Karpas-422 (cell line): ENCODE data around the gene COPS8. TPM values are rescaled to one million over a fixed set of nuclear protein-coding genes. Genes with fewer than 3 reads are reported as not detected.
A peak's percentile ranks its signal among the peaks of the same experiment; 100 is the strongest.

Experiments used
- DNase-seq: peaks from one replicate; pipeline ENCODE4 v3.0.0-alpha.2; 2015
- H2AFZ ChIP-seq: fragments of 200-600 bp; sonication (generic); 2 replicates; pipeline ENCODE4 v1.6.1; 2014; ENCODE audit warnings: antibody characterized with exemption, low read length, mixed read lengths
- H3K27ac ChIP-seq: fragments of 200-600 bp; sonication (generic); 2 replicates; pipeline ENCODE4 v1.5.1; 2014; ENCODE audit warnings: mild to moderate bottlenecking, low read length, moderate library complexity
- H3K27me3 ChIP-seq: fragments of 200-600 bp; sonication (generic); 2 replicates; pipeline ENCODE4 v1.6.1; 2014; ENCODE audit warnings: low read length, mixed read lengths
- H3K36me3 ChIP-seq: fragments of 200-600 bp; sonication (generic); 2 replicates; pipeline ENCODE4 v1.6.1; 2014; ENCODE audit warnings: low read length, mixed read lengths; ENCODE audit not compliant: insufficient read depth
- H3K4me1 ChIP-seq: fragments of 200-600 bp; sonication (generic); 2 replicates; pipeline ENCODE4 v1.6.1; 2014; ENCODE audit warnings: mild to moderate bottlenecking, low read length, mixed read lengths
- H3K4me2 ChIP-seq: fragments of 200-600 bp; sonication (generic); 2 replicates; pipeline ENCODE4 v1.6.1; 2014; ENCODE audit warnings: low read length, low read depth, mild to moderate bottlenecking; ENCODE audit not compliant: poor library complexity, severe bottlenecking
- H3K4me3 ChIP-seq: fragments of 200-600 bp; sonication (generic); 2 replicates; pipeline ENCODE4 v1.5.1; 2014; ENCODE audit warnings: mild to moderate bottlenecking, antibody characterized with exemption, low read length, mixed read lengths
- H3K79me2 ChIP-seq: fragments of 200-600 bp; sonication (generic); 2 replicates; pipeline ENCODE4 v1.6.1; 2014; ENCODE audit warnings: mild to moderate bottlenecking, low read length, mixed read lengths
- H3K9ac ChIP-seq: fragments of 200-600 bp; sonication (generic); 2 replicates; pipeline ENCODE4 v1.6.0; 2014; ENCODE audit warnings: low read length
- H3K9me2 ChIP-seq: fragments of 200-600 bp; sonication (generic), shearing (Covaris generic); replicated peaks from 2 replicates; pipeline ENCODE4 v1.6.0; 2014; ENCODE audit warnings: mild to moderate bottlenecking, low read length, moderate library complexity; ENCODE audit not compliant: insufficient read depth
- H3K9me3 ChIP-seq: fragments of 300-700, 200-600 bp; sonication (generic); 2 replicates; pipeline ENCODE4 v1.6.1; 2014; ENCODE audit warnings: low read length, mixed read lengths
- H4K20me1 ChIP-seq: fragments of 200-600 bp; sonication (generic); 2 replicates; pipeline ENCODE4 v1.6.1; 2014; ENCODE audit warnings: mild to moderate bottlenecking, antibody characterized with exemption, low read length, low read depth; ENCODE audit not compliant: insufficient read depth
- total RNA-seq: library from RNA; depleted of rRNA; stranded (reverse); fragments of >200 nt; shearing (Covaris generic); gene quantifications from 2 replicates; pipeline ENCODE4 v1.2.3, GENCODE V29; 2014; ENCODE audit warnings: low replicate concordance

COPS8 gene
- total RNA-seq, 1 experiment from 2014 or later, result 105 TPM

DNA sequence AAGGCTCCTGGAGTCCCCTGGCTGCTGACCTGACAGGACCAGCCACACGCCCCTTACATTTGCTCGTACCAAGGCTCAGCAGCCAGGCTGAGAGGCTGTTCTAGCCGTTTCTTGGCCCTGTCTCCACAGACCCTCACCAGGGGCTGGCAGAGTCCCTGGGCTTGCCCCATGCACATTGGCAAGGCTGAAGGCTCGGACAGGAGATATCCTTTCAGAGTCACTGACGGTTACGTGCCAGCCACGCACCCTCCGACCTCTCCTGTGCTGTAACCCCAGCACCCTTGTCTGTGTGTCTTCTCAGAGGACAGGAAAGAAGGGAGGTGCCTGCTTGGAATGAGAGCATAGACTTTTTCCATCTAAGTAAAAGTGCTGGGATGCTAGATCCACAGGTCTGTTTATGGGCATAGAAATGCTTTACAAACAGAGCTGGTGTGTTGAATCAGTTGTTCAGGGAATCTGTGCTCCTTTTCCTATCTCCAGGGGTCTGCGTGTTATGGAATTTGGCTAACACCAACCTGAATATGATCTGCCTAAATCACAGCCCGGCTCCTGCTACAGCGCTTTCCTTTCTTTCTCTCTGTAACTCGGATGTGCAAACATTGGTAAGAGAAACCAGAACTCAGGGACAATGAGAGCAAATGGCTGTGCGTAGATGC lies 41.0 kb downstream of the COPS8 start:
- Histone ChIP-seq H3K4me2 (no peak overlapping the region), H2AFZ (no peak overlapping the region), H3K4me1 (no peaks in the 10 kb centered on the region), H3K79me2 (no peaks in the 10 kb centered on the region), H3K9me2 (no peaks in the 10 kb centered on the region), H3K4me3 (no peak overlapping the region), H3K9ac (no peak overlapping the region), H4K20me1 (no peaks in the 10 kb centered on the region), H3K9me3 (no peaks in the 10 kb centered on the region; the same call in 1 of the 2 replicates), H3K27me3 (no peaks in the 10 kb centered on the region), H3K27ac (no peak overlapping the region), H3K36me3 (no peaks in the 10 kb centered on the region)
- DNase-seq, result no peak

- Histone ChIP-seq H2AFZ (no peak overlapping the region), H3K36me3 (no peaks in the 10 kb centered on the region), H3K4me2 (no peak overlapping the region), H3K27me3 (no peaks in the 10 kb centered on the region), H3K4me1 (no peaks in the 10 kb centered on the region), H3K9me2 (no peaks in the 10 kb centered on the region), H3K9me3 (no peaks in the 10 kb centered on the region; the same call in 1 of the 2 replicates), H3K4me3 (no peak overlapping the region), H3K9ac (no peak overlapping the region), H3K27ac (no peak overlapping the region), H4K20me1 (no peaks in the 10 kb centered on the region), H3K79me2 (no peaks in the 10 kb centered on the region)
- no peak for DNase-seq
Observed at GRCh38 chr2:237128026-237128703, 42.5 kb downstream of the COPS8 start.

DNA sequence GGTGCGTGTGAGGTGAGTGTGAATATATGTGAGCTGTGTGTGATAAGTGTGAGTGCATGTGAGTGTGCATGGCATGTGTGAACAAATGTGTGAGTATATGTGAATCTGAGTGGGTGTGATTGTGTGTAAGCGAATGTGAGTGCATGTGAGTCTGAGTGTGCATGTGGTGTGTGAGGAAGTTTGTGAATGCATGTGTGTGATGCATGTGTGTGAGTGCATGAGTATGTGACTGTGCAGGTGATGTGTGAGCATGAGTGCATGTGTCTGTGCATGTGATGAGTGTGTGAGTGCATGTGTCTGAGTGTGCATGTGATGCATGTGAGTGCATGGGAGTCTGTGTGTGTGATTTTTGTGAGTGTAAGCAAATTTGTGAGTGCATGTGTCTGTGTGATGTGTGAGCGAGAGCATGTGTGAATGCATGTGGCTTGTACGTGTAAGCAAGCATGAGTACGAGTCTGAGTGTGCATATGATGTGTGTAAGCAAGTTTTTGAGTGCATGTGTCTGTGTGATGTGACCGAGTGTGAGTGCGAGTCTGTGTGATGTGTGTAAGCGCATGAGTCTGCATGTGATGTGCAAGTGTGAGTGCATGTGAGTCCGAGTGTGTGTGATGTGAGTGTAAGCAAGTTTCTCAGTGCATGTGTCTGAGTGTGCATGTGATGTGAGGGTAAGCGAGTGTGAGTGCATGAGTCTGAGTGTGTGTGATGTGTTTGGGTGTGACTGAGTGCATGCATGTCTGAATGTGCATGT lies 43.3 kb downstream of the COPS8 start:
- no peak overlapping the region for H3K4me2 ChIP-seq
- no peaks in the 10 kb centered on the region for H3K36me3 ChIP-seq
- H4K20me1 ChIP-seq, result no peaks in the 10 kb centered on the region
- no peaks in the 10 kb centered on the region; the same call in 1 of the 2 replicates for H3K9me3 ChIP-seq
- H3K4me3 ChIP-seq, result no peak overlapping the region
- no peak overlapping the region for H3K9ac ChIP-seq
- H3K27me3 ChIP-seq, result no peaks in the 10 kb centered on the region
- no peaks in the 10 kb centered on the region for H3K9me2 ChIP-seq
- H3K79me2 ChIP-seq, result no peaks in the 10 kb centered on the region
- H3K27ac ChIP-seq, result no peak overlapping the region
- no peaks in the 10 kb centered on the region for H3K4me1 ChIP-seq
- DNase-seq, result no peak
- no peak overlapping the region for H2AFZ ChIP-seq

DNA sequence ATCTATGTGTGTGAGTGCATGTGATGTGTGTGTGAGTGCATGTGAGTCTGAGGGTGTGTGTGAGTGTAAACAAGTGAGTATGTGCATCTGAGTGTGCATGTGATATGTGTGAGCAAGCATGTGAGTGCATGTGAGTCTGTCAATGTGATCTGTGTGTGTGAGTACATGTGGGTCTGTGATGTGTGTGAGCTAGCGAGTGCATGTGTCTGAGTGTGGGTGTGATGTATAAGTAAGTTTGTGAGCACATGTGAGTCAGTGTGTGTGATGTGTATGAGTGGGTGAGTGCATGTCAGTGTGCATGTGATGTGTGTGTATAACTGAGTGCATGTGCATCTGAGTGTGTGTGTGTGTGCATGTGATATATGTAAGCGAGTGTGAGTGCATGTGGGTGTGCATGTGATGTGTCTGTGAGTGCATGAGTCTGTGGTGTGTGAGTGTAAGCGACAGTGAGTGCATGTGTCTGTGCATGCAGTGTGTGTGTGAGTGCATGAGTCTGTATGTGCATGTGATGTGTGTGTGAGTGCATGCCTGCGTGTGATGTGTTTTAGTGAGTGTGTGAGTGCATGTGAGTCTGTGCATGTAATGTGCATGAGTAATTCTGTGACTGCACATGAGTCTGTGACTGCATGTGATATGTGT lies 44.1 kb downstream of the COPS8 start:
- H3K27ac ChIP-seq, result no peak overlapping the region
- H3K4me3 ChIP-seq, result no peak overlapping the region
- H3K9me3 ChIP-seq, result no peaks in the 10 kb centered on the region; the same call in 1 of the 2 replicates
- no peaks in the 10 kb centered on the region for H4K20me1 ChIP-seq
- H3K79me2 ChIP-seq, result no peaks in the 10 kb centered on the region
- H3K9ac ChIP-seq, result no peak overlapping the region
- H2AFZ ChIP-seq, result no peak overlapping the region
- no peak for DNase-seq
- no peaks in the 10 kb centered on the region for H3K36me3 ChIP-seq
- no peak overlapping the region for H3K4me2 ChIP-seq
- H3K4me1 ChIP-seq, result no peaks in the 10 kb centered on the region
- H3K27me3 ChIP-seq, result no peaks in the 10 kb centered on the region
- no peaks in the 10 kb centered on the region for H3K9me2 ChIP-seq

DNA sequence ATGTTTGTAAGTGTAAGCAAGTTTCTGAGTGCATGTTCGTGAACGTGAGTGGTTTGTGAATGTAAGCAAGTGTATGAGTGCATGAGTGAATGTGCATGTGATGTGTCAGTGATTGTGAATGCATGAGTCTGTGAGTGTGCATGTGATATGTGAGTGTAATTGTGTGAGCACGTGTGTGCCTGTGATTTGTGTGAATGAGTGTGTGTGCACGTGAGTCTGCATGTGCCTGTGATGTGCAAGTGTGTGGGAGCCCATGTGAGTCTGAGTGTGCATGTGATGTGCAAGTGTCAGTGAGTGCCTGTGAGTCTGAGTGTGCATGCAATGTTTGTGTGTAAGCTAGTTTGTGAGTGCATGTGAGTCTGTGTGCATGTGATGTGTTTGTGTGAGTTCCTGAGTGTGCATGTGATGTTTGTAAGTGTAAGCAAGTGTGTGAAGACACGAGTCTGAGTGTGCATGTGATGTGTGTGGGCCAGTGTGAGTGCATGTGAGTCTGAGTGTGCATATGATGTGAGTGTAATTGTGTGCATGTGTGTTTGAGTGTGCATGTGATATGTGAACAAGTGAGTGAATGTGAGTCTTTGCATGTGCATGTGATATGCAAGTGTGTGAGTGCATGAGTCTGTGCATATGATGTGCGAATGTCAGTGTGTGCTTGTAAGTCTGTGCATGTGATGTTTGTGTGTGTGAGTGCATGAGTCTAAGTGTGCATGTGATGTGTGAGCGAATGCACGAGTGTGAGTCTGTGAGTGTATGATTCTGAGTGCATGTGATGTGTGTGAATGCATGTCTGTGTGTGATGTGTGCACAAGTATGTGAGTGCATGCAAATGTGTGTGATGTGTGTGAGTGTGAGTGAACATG lies 45.1 kb downstream of the COPS8 start:
- no peaks in the 10 kb centered on the region for H3K36me3 ChIP-seq
- no peaks in the 10 kb centered on the region for H3K79me2 ChIP-seq
- no peak overlapping the region for H3K4me3 ChIP-seq

DNA sequence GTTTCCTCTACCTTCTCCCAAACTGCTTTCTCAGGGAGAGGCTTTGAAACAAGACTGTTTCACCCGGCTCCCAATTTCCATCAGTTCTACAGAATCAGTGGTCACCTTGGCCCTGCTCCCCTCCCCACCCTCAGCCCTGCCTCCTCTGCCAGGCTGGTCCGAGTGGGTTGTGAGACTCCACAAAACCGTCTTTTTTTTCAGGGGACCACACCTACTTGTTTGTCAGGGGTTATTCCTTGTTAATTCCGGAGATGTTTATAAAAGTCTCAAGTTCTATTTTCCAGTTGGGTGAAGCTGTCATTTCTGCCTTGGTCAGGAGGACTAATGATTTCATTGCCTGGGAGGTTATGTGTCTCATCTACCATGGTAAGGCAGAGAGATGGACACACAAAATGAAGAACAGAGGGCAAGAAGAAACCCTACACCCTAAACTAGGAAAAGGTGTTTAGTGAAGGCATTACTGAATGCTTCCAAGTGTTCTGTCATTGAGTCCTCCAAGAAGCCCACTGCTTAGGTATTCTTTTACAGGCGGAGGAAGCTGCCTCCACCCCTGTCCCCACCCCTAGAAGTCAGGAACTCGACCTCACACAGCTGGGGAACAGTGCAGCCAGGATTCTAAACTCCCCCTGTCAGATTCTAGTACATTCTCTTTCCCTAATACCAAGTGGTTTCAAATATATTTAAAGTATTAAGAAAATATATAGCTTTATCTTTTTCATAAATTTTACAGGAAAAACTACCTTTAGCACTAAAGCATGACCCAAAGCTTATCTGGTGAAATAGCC lies 46.3 kb downstream of the COPS8 start:
- Histone ChIP-seq H3K9me2 (no peaks in the 10 kb centered on the region), H4K20me1 (no peaks in the 10 kb centered on the region), H3K36me3 (no peaks in the 10 kb centered on the region), H3K9me3 (no peaks in the 10 kb centered on the region; the same call in 1 of the 2 replicates), H3K79me2 (no peaks in the 10 kb centered on the region), H3K4me2 (no peak overlapping the region), H3K9ac (no peak overlapping the region), H2AFZ (no peak overlapping the region), H3K4me1 (no peaks in the 10 kb centered on the region), H3K4me3 (no peak overlapping the region), H3K27ac (no peak overlapping the region), H3K27me3 (no peaks in the 10 kb centered on the region)
- no peak for DNase-seq

More for the DNA sequence above, 45.1 kb downstream of the COPS8 start:
- Histone ChIP-seq H3K4me1 (no peaks in the 10 kb centered on the region), H3K9ac (no peak overlapping the region), H3K27ac (no peak overlapping the region), H3K9me3 (no peaks in the 10 kb centered on the region; the same call in 1 of the 2 replicates), H2AFZ (no peak overlapping the region), H3K9me2 (no peaks in the 10 kb centered on the region), H4K20me1 (no peaks in the 10 kb centered on the region), H3K27me3 (no peaks in the 10 kb centered on the region), H3K4me2 (no peak overlapping the region)
- no peak for DNase-seq

DNA sequence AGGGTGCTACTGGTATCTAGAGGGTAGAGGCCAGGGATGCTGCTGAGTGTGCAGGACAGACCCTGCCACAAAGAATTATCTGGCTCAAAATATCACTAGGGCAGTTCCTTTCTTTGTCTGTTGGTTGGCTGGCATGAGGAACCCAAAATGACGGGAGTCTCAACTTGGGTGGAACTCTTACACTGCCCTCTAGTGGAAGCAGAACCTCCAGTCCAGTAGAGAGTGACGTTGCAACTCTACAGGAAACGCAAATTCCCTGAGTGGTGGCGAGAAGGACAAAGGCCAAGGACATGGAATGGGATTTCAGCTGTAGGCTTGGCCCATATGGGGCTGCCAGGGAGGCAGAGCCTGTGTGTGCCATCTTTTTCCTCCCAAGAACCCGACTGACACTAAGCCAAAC lies 47.1 kb downstream of the COPS8 start:
- no peaks in the 10 kb centered on the region for H3K79me2 ChIP-seq
- H3K27ac ChIP-seq, result no peak overlapping the region
- no peak overlapping the region for H3K4me3 ChIP-seq
- no peaks in the 10 kb centered on the region for H3K9me2 ChIP-seq
- H3K9me3 ChIP-seq, result no peaks in the 10 kb centered on the region; the same call in 1 of the 2 replicates
- no peaks in the 10 kb centered on the region for H3K4me1 ChIP-seq
- no peaks in the 10 kb centered on the region for H3K27me3 ChIP-seq
- DNase-seq, result peak; percentile 84
- H3K4me2 ChIP-seq, result no peak overlapping the region
- no peaks in the 10 kb centered on the region for H4K20me1 ChIP-seq
- no peak overlapping the region for H2AFZ ChIP-seq
- H3K9ac ChIP-seq, result no peak overlapping the region
- no peaks in the 10 kb centered on the region for H3K36me3 ChIP-seq
